GM12878 (cell line): Measurements from ENCODE around the gene WIPF1. TPM values are rescaled to one million over a fixed set of nuclear protein-coding genes. Genes with fewer than 3 reads are reported as not detected.
A peak's percentile ranks its signal among the peaks of the same experiment; 100 is the strongest.

Experiments
- ATAC-seq: fragments of 200-7000 bp; cut with Tn5 transposase; 3 replicates; pipeline ENCODE4 v1.9.1; 2020; ENCODE audit warnings: mild to moderate bottlenecking, moderate library complexity
- BruUV-seq: library from RNA; stranded (reverse); fragments of 400-500 nt; replicated peaks from 2 replicates; lab custom pipeline; 2021; lab: Mats Ljungman, UMichigan
- CTCF ChIA-PET: fragments of 300-600 bp; sonication (Branson Sonifier 250); formaldehyde crosslinking; extraction: SDS; loops from one replicate; lab custom pipeline; 2021; ENCODE audit warnings: inconsistent platforms; lab: Yijun Ruan, JAX
- POLR2A ChIA-PET: fragments of 350-600 bp; formaldehyde crosslinking; extraction: SDS; loops from one replicate; lab custom pipeline; 2021; ENCODE audit warnings: inconsistent platforms; lab: Charles Lee
- RAD21 ChIA-PET: fragments of 300-600 bp; sonication (Branson Sonifier 250); formaldehyde crosslinking; loops from one replicate; lab custom pipeline; 2023; ENCODE audit warnings: antibody characterized with exemption; ENCODE audit not compliant: unreplicated experiment; lab: Charles Lee
- SMC1A ChIA-PET: fragments of 300-600 bp; sonication (Branson Sonifier 250); formaldehyde crosslinking; loops from one replicate; lab custom pipeline; 2023; ENCODE audit not compliant: unreplicated experiment, uncharacterized antibody; lab: Charles Lee
- DNase-seq: peaks from one replicate; pipeline ENCODE4 v3.0.0-alpha.2; 2011; ENCODE audit warnings: low read depth, low spot score
- FAIRE-seq: peaks from 3 replicates; lab custom pipeline; 2011; peaks lifted over from hg19 to GRCh38; lab: Jason Lieb, UNC
- H2AFZ ChIP-seq: 2 replicates; pipeline ENCODE4 v1.6.0; 2011; ENCODE audit warnings: low read depth, low read length, control low read depth; ENCODE audit not compliant: control insufficient read depth
- H3K27ac ChIP-seq: 2 replicates; pipeline ENCODE4 v1.5.1; 2011; ENCODE audit warnings: control low read depth; ENCODE audit not compliant: control insufficient read depth, insufficient read depth
- H3K27me3 ChIP-seq, 2 experiments: replicated peaks in 1 of 2; 2 replicates each; pipeline versions ENCODE4 v1.6.0 to v1.6.1; 2011; ENCODE audit warnings: low read length in 1 of 2; ENCODE audit not compliant: control insufficient read depth in 2 of 2, insufficient read depth in 2 of 2
- H3K36me3 ChIP-seq, 2 experiments: 2 replicates each; pipeline ENCODE4 v1.5.1; 2011; ENCODE audit warnings: low read length in 1 of 2; ENCODE audit not compliant: control insufficient read depth in 2 of 2, insufficient read depth in 2 of 2
- H3K4me1 ChIP-seq: 2 replicates; pipeline ENCODE4 v1.6.1; 2011; ENCODE audit warnings: mild to moderate bottlenecking, low read length, moderate library complexity, mixed read lengths; ENCODE audit not compliant: control insufficient read depth, insufficient read depth
- H3K4me2 ChIP-seq: 2 replicates; pipeline ENCODE4 v1.6.0; 2011; ENCODE audit warnings: control low read depth; ENCODE audit not compliant: control insufficient read depth, insufficient read depth
- H3K4me3 ChIP-seq: fragments of 200-600 bp; sonication (generic); 2 replicates; pipeline ENCODE4 v1.5.1; 2016
- H3K79me2 ChIP-seq: 2 replicates; pipeline ENCODE4 v1.6.0; 2011; ENCODE audit warnings: low read length; ENCODE audit not compliant: control insufficient read depth, insufficient read depth
- H3K9ac ChIP-seq: 2 replicates; pipeline ENCODE4 v1.8.0; 2011; ENCODE audit warnings: low read length, control low read depth, mixed read lengths; ENCODE audit not compliant: control insufficient read depth, insufficient read depth
- H3K9me3 ChIP-seq: replicated peaks from 3 replicates; pipeline ENCODE4 v1.5.1; 2011; ENCODE audit warnings: mild to moderate bottlenecking, low read length; ENCODE audit not compliant: control insufficient read depth, insufficient read depth
- H4K20me1 ChIP-seq: 2 replicates; pipeline ENCODE4 v1.6.0; 2011; ENCODE audit not compliant: control insufficient read depth, insufficient read depth
- CBX3 ChIP-seq: fragments of 200-600 bp; sonication (generic); IDR thresholded peaks from 2 replicates; pipeline ENCODE4 v1.6.1; 2016; ENCODE audit warnings: low read depth, borderline replicate concordance
- FOXM1 ChIP-seq: IDR thresholded peaks from 2 replicates; pipeline ENCODE4 v1.6.1; 2012; ENCODE audit warnings: low read depth, mild to moderate bottlenecking, inconsistent platforms, low read length, moderate library complexity
- MEF2A ChIP-seq: IDR thresholded peaks from 2 replicates; pipeline ENCODE4 v1.6.1; 2011; ENCODE audit warnings: low read depth, mild to moderate bottlenecking, low read length, moderate library complexity; ENCODE audit not compliant: insufficient read depth
- NFIC ChIP-seq: IDR thresholded peaks from 2 replicates; pipeline ENCODE4 v1.6.1; 2012; ENCODE audit warnings: low read depth, mild to moderate bottlenecking, inconsistent platforms, low read length, moderate library complexity
- NFXL1 ChIP-seq: fragments of 450-650 bp; IDR thresholded peaks from 2 replicates; pipeline ENCODE4 v1.6.1; 2017; ENCODE audit warnings: antibody characterized with exemption, mild to moderate bottlenecking, borderline replicate concordance
- RAD21 ChIP-seq: IDR thresholded peaks from 2 replicates; pipeline ENCODE4 v1.6.1; 2011; ENCODE audit warnings: mild to moderate bottlenecking, low read depth, low read length, moderate library complexity; ENCODE audit not compliant: insufficient read depth
- SMC3 ChIP-seq: IDR thresholded peaks from 2 replicates; pipeline ENCODE4 v1.6.1; 2011; ENCODE audit warnings: low read length, improper control_type of control experiment, borderline replicate concordance
- ZNF384 ChIP-seq: IDR thresholded peaks from 2 replicates; pipeline ENCODE4 v1.6.1; 2012; ENCODE audit warnings: low read depth, mild to moderate bottlenecking, low read length, improper control_type of control experiment, borderline replicate concordance
- ZSCAN29 ChIP-seq: fragments of 450-650 bp; IDR thresholded peaks from 2 replicates; pipeline ENCODE4 v1.6.1; 2017; ENCODE audit warnings: mild to moderate bottlenecking, moderate library complexity
- in situ Hi-C: fragments of 300-500 bp; cut with MboI; formaldehyde crosslinking; loops from 9 replicates; pipeline ENCODE4 v1.14.3; 2018; ENCODE audit warnings: mixed read lengths
- intact Hi-C: fragments of 100-400 bp; cut with micrococcal nuclease; formaldehyde crosslinking; loops from one replicate; pipeline ENCODE4 v1.14.2; 2022; ENCODE audit not compliant: unreplicated experiment
- polyA plus RNA-seq, 11 experiments: library from polyadenylated mRNA; depleted of rRNA in 4 of 11; unstranded in 6 of 11; stranded (reverse) in 5 of 11; fragments of >200 nt; fragmentation: Nextera tagmentation in 4 of 11; fragmentation: Illumina TruSeq in 1 of 11; extraction: Ambion mirVana in 4 of 11; extraction: Trizol in 1 of 11; gene quantifications; 1 replicate in 1 of 11; 2 replicates in 10 of 11; pipeline versions ENCODE4 v1.2.1 to v1.2.3, GENCODE V29; 2011 to 2016; ENCODE audit warnings: inconsistent platforms in 2 of 11, missing spikeins in 2 of 11, low read depth in 1 of 11
- total RNA-seq, 4 experiments: library from RNA; depleted of rRNA in 3 of 4; stranded (reverse); fragments of >200 nt in 3 of 4; fragmentation: Illumina TruSeq in 1 of 4; extraction: Trizol in 1 of 4; gene quantifications; 2 replicates each; pipeline versions ENCODE4 v1.2.1 to v1.2.3, GENCODE V29; 2013 to 2021
- TF ChIP-seq, protein P1 (sequence below): fragments of 450-650 bp; IDR thresholded peaks from 2 replicates; pipeline ENCODE4 v1.6.1; 2016; ENCODE audit warnings: mild to moderate bottlenecking
- TF ChIP-seq, protein P2 (sequence below), 3 experiments: IDR thresholded peaks in 2 of 3; conservative IDR thresholded peaks in 1 of 3; 2 replicates each; pipeline ENCODE4 v1.5.1; 2011; ENCODE audit warnings: low read depth in 3 of 3, low read length in 3 of 3, mild to moderate bottlenecking in 3 of 3, control low read depth in 2 of 3, moderate library complexity in 2 of 3, inconsistent platforms in 1 of 3, mixed read lengths in 1 of 3; ENCODE audit not compliant: control insufficient read depth in 2 of 3, insufficient read depth in 1 of 3; ENCODE audit errors: extremely low read depth in 1 of 3
- TF ChIP-seq, protein P3 (sequence below): fragments of 450-650 bp; IDR thresholded peaks from 2 replicates; pipeline ENCODE4 v1.6.1; 2017; ENCODE audit warnings: mild to moderate bottlenecking, low read depth, inconsistent platforms; ENCODE audit not compliant: poor library complexity, severe bottlenecking

WIPF1 gene
- total and polyA plus RNA-seq, 10 of the 15 experiments (the other 5 are each of a cell fraction or from before 2014, with no cell fraction given) = 23.1 to 188 (median 68.9) TPM

DNA sequence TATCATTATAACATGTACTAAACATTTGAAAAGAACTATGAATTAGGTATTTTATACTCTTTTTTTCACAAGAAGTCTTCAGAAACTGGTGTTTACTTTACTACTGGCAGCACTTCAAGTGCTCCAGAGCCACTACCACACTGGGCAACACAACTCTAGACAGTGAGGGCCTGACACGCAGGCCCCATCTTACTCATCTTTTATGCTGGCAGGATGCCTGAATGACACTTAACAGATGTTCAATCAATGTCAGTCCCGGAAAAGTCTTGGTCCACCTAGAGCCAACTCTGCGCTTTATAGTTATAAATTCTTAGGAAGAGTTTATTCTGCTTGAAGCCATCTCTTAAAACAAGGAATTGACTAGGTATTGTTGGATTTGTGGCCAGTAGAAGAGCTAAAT, 8.7 kb upstream of the WIPF1 start (continued):
- TF ChIP-seq, protein P1, sequence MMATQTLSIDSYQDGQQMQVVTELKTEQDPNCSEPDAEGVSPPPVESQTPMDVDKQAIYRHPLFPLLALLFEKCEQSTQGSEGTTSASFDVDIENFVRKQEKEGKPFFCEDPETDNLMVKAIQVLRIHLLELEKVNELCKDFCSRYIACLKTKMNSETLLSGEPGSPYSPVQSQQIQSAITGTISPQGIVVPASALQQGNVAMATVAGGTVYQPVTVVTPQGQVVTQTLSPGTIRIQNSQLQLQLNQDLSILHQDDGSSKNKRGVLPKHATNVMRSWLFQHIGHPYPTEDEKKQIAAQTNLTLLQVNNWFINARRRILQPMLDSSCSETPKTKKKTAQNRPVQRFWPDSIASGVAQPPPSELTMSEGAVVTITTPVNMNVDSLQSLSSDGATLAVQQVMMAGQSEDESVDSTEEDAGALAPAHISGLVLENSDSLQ = peak; percentile 91

DNA sequence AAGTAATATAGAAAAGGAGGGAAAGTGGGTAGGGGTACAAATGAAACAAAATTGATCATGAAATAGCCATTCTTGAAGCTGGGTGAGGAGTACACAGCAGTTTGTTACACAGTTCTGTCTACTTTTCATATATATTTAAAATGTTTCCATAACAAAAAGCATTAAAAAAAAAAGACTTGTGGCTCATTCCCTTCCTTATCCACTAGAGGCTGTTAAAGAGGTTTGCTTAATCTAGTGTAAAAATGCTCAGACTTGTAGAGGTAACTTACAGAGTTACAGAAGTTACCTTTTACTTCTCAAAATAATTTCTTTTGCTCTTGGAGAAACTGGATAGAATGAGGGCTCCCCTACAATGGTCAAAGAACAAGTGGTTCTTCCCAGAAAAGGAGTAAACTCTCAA, 8.1 kb upstream of the WIPF1 start:
- Histone ChIP-seq H3K4me1 (peaks cover 46% of the 10 kb centered on the region), H3K9me3 (no peaks in the 10 kb centered on the region)
- BruUV-seq = no TSS peak

More for the DNA sequence above, 8.1 kb upstream of the WIPF1 start:
- in situ Hi-C loops (no loop called here), intact Hi-C loops (loop anchor here (1.0 kb wide), 1 partner anchor 83 kb away; no protein-coding TSS in a partner anchor)
- Histone ChIP-seq H3K27ac (peak overlapping the region; percentile 45), H3K4me2 (no peak overlapping the region), H3K79me2 (peaks cover 17% of the 10 kb centered on the region), H2AFZ (peak overlapping the region; percentile 24; the same call in 1 of the 2 replicates), H3K36me3 (0 out of 4 replicates have a peak, but pooled peaks cover 0 to 5% of the 10 kb centered on the region in 2 experiments), H3K9ac (no peak overlapping the region), H3K4me3 (no peak overlapping the region), H4K20me1 (no peaks in the 10 kb centered on the region), H3K27me3 (no peaks in the 10 kb centered on the region)
- DNase-seq = no peak
- TF ChIP-seq ZSCAN29 (no peak), CBX3 (no peak), ZNF384 (peak; percentile 71; the same call in 1 of the 2 replicates), MEF2A (no peak), FOXM1 (0 out of 2 replicates have a peak, but pooled peaks have one; percentile 13), RAD21 (peak; percentile 73), NFIC (0 out of 2 replicates have a peak, but pooled peaks have one; percentile 2), NFXL1 (no peak), SMC3 (peak; percentile 66; the same call in 1 of the 2 replicates)
- TF ChIP-seq, protein P2, sequence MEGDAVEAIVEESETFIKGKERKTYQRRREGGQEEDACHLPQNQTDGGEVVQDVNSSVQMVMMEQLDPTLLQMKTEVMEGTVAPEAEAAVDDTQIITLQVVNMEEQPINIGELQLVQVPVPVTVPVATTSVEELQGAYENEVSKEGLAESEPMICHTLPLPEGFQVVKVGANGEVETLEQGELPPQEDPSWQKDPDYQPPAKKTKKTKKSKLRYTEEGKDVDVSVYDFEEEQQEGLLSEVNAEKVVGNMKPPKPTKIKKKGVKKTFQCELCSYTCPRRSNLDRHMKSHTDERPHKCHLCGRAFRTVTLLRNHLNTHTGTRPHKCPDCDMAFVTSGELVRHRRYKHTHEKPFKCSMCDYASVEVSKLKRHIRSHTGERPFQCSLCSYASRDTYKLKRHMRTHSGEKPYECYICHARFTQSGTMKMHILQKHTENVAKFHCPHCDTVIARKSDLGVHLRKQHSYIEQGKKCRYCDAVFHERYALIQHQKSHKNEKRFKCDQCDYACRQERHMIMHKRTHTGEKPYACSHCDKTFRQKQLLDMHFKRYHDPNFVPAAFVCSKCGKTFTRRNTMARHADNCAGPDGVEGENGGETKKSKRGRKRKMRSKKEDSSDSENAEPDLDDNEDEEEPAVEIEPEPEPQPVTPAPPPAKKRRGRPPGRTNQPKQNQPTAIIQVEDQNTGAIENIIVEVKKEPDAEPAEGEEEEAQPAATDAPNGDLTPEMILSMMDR (IDR thresholded peaks at IDR 0.05 in 2 of 3, conservative IDR thresholded peaks at IDR 0.05 in 1 of 3; ENCODE audit: control insufficient read depth in 2 of 3, extremely low read depth in 1 of 3, insufficient read depth in 1 of 3, low read depth in 3 of 3, low read length in 3 of 3) = peak; percentile 60 to 76 (median 66); a peak in 5 of 6 replicates
- TF ChIP-seq, protein P3, sequence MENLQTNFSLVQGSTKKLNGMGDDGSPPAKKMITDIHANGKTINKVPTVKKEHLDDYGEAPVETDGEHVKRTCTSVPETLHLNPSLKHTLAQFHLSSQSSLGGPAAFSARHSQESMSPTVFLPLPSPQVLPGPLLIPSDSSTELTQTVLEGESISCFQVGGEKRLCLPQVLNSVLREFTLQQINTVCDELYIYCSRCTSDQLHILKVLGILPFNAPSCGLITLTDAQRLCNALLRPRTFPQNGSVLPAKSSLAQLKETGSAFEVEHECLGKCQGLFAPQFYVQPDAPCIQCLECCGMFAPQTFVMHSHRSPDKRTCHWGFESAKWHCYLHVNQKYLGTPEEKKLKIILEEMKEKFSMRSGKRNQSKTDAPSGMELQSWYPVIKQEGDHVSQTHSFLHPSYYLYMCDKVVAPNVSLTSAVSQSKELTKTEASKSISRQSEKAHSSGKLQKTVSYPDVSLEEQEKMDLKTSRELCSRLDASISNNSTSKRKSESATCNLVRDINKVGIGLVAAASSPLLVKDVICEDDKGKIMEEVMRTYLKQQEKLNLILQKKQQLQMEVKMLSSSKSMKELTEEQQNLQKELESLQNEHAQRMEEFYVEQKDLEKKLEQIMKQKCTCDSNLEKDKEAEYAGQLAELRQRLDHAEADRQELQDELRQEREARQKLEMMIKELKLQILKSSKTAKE = peak; percentile 16
- POLR2A ChIA-PET = interaction anchor here (0.6 to 10.9 kb wide), 4 partner anchors 9 to 187 kb away, joined by 3 to 246 read pairs (median 4); partner anchors contain the start of gene WIPF1
- CTCF ChIA-PET = interaction anchor here (1.0 to 31.2 kb wide), 10 partner anchors 9 to 144 kb away, joined by 3 to 534 read pairs (median 10); no protein-coding TSS in a partner anchor
- RAD21 ChIA-PET = interaction anchor here (1.5 to 19.4 kb wide), 5 partner anchors 9 to 78 kb away, joined by 14 to 294 read pairs (median 159); partner anchors contain the start of gene WIPF1
- ATAC-seq = peak; percentile 26
- no peak for FAIRE-seq
- SMC1A ChIA-PET = interaction anchor here (1.1 to 31.8 kb wide), 7 partner anchors 4 to 143 kb away, joined by 3 to 537 read pairs (median 457); partner anchors contain the start of gene WIPF1
